ENCODE data around the gene CFAP70. TPM values are rescaled to one million over a fixed set of nuclear protein-coding genes. Genes with fewer than 3 reads are reported as not detected.

CFAP70 gene
- total RNA-seq, 1 experiment from 2014 or later = 1.2 TPM

DNA sequence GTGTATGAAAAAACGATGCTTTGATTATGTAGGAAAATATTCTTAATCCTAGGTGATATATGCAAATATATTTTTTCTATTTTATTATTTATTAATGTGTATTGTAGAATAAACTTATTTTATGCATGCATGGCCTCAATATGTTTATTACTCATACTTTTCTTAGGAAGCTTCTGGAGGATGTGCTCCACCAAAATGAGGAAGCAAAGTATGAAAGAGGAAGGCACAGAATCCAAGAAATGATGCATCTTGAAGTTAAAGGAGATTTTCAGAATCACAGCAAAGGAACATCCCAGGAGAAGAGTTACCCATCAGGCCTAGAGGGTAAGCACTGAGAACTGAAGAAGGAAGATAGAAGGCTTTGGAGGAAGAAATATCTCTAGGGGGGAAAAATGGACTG, 71.2 kb downstream of the CFAP70 start:
- Mint-ChIP-seq H3K36me3 (ENCODE audit: insufficient read depth, unreplicated experiment) (no peaks in the 10 kb centered on the region), H3K27me3 (ENCODE audit: unreplicated experiment) (no peaks in the 10 kb centered on the region), H3K4me1 (ENCODE audit: low read depth, unreplicated experiment) (no peaks in the 10 kb centered on the region), H3K27ac (ENCODE audit: unreplicated experiment) (no peak overlapping the region), H3K9me3 (ENCODE audit: low read depth, unreplicated experiment) (peaks cover 4% of the 10 kb centered on the region), H3K4me3 (ENCODE audit: low read depth, unreplicated experiment) (no peak overlapping the region)
- CTCF ChIA-PET = no interaction called here
- no TSS peak for BruUV-seq (replicated peaks)
- no peak for DNase-seq
- intact Hi-C loops (cut with micrococcal nuclease; ENCODE audit: unreplicated experiment) = loop anchor here (2.0 kb wide), 1 partner anchor 21 kb away; no protein-coding TSS in a partner anchor
- TF ChIP-seq, protein P1, sequence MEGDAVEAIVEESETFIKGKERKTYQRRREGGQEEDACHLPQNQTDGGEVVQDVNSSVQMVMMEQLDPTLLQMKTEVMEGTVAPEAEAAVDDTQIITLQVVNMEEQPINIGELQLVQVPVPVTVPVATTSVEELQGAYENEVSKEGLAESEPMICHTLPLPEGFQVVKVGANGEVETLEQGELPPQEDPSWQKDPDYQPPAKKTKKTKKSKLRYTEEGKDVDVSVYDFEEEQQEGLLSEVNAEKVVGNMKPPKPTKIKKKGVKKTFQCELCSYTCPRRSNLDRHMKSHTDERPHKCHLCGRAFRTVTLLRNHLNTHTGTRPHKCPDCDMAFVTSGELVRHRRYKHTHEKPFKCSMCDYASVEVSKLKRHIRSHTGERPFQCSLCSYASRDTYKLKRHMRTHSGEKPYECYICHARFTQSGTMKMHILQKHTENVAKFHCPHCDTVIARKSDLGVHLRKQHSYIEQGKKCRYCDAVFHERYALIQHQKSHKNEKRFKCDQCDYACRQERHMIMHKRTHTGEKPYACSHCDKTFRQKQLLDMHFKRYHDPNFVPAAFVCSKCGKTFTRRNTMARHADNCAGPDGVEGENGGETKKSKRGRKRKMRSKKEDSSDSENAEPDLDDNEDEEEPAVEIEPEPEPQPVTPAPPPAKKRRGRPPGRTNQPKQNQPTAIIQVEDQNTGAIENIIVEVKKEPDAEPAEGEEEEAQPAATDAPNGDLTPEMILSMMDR (IDR thresholded peaks at IDR 0.05; ENCODE audit: unreplicated experiment) = no peak

DNA sequence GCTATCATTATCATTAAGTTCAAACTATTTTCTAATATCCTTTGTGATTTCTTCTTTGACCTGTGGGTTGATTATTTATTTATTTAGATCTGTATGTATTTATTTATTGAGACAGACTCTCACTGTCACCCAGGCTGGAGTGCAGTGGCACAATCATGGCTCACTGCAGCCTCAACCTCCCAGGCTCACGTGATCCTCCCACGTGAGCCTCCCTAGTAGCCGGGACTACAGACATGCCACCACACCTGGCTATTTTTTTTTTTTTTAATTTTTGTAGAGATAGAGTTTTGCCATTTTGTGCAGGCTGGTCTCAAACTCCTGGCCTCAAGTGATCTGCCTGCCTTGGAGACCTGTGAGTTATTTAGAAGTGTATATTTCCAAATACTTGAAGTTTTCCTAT, 77.6 kb downstream of the CFAP70 start:
- Mint-ChIP-seq H3K4me3 (ENCODE audit: low read depth, unreplicated experiment) (no peak overlapping the region), H3K36me3 (ENCODE audit: insufficient read depth, unreplicated experiment) (no peaks in the 10 kb centered on the region), H3K4me1 (ENCODE audit: low read depth, unreplicated experiment) (no peaks in the 10 kb centered on the region), H3K9me3 (ENCODE audit: low read depth, unreplicated experiment) (no peaks in the 10 kb centered on the region), H3K27me3 (ENCODE audit: unreplicated experiment) (no peaks in the 10 kb centered on the region), H3K27ac (ENCODE audit: unreplicated experiment) (no peak overlapping the region)
- DNase-seq = no peak
- CTCF ChIA-PET = no interaction called here
- no TSS peak for BruUV-seq (replicated peaks)
- TF ChIP-seq, protein P1 (IDR thresholded peaks at IDR 0.05; ENCODE audit: unreplicated experiment) = no peak
- intact Hi-C loops (cut with micrococcal nuclease; ENCODE audit: unreplicated experiment) = no loop called here

DNA sequence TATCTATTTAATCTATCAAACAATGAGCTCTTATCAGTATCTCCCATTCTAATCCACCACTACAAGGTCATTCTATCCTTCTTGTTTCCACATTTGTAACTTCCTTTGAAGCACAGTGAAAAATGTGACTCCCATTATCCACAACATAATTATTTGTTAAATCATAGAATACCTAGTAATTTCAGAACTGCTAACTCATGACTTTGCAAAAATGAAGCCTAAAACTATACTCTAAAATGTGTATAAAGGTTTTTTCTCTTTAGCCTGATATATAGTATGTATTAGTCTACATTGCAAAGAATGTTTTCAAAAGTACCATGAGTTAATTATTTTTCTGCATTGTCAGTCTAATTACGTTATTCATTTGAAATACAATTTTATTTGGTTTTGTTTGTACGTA, 94.2 kb downstream of the CFAP70 start:
- peaks cover 24% of the 10 kb centered on the region for H3K4me1 Mint-ChIP-seq (ENCODE audit: low read depth, unreplicated experiment)
- BruUV-seq (replicated peaks) = no TSS peak
- H3K4me3 Mint-ChIP-seq (ENCODE audit: low read depth, unreplicated experiment) = no peak overlapping the region
- peaks cover 7% of the 10 kb centered on the region for H3K36me3 Mint-ChIP-seq (ENCODE audit: insufficient read depth, unreplicated experiment)
- TF ChIP-seq, protein P1 (IDR thresholded peaks at IDR 0.05; ENCODE audit: unreplicated experiment) = no peak
- no peak for DNase-seq
- peaks cover 3% of the 10 kb centered on the region for H3K9me3 Mint-ChIP-seq (ENCODE audit: low read depth, unreplicated experiment)
- peaks cover 3% of the 10 kb centered on the region for H3K27me3 Mint-ChIP-seq (ENCODE audit: unreplicated experiment)
- CTCF ChIA-PET = interaction anchor here (0.5 to 1.4 kb wide), 6 partner anchors 11 to 381 kb away, joined by 3 to 7 read pairs (median 4); partner anchors contain the start of genes CFAP70 and DNAJC9
- H3K27ac Mint-ChIP-seq (ENCODE audit: unreplicated experiment) = no peak overlapping the region
- intact Hi-C loops (cut with micrococcal nuclease; ENCODE audit: unreplicated experiment) = loop anchor here (2.0 kb wide), 1 partner anchor 380 kb away; no protein-coding TSS in a partner anchor

DNA sequence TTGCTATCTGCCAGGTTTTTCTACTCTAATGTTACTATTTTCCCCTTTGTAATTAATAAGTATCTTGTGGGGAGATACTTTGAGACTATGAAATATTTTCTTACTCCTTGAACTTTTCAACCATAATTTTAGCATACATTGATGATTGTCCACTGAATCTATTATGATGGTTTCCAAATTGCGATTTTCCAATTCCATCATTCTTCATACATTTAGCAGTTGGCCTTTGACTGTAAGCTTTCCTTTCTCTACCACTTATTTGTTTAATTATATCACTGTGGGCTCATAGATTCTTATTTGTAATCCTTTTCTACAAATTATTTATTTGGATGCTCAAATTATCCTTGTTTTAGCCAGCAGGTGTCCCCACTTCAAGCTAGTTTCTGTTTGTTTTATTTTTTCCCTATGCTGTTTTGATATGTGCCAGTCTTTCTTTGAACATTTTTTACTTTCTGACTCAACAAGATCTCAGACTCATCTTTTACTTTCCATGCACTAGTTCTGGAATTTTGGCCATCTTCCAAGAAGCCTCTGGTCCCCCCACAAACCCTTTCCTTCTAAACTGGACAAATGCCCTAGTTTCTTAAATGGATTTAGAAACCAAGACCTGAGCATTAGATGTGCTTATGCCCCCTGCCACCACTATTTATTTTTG, 94.8 kb downstream of the CFAP70 start:
- H3K9me3 Mint-ChIP-seq (ENCODE audit: low read depth, unreplicated experiment) = peaks cover 3% of the 10 kb centered on the region
- TF ChIP-seq, protein P1 (IDR thresholded peaks at IDR 0.05; ENCODE audit: unreplicated experiment) = peak; percentile 56
- BruUV-seq (replicated peaks) = no TSS peak
- intact Hi-C loops (cut with micrococcal nuclease; ENCODE audit: unreplicated experiment) = loop anchor here (2.0 kb wide), 1 partner anchor 381 kb away; no protein-coding TSS in a partner anchor
- DNase-seq = no peak
- CTCF ChIA-PET = interaction anchor here (0.5 to 1.4 kb wide), 7 partner anchors 11 to 382 kb away, joined by 3 to 7 read pairs (median 4); partner anchors contain the start of genes CFAP70 and DNAJC9
- no peaks in the 10 kb centered on the region for H3K27me3 Mint-ChIP-seq (ENCODE audit: unreplicated experiment)
- no peak overlapping the region for H3K4me3 Mint-ChIP-seq (ENCODE audit: low read depth, unreplicated experiment)
- peaks cover 24% of the 10 kb centered on the region for H3K4me1 Mint-ChIP-seq (ENCODE audit: low read depth, unreplicated experiment)
- H3K27ac Mint-ChIP-seq (ENCODE audit: unreplicated experiment) = peak overlapping the region; percentile 29
- peaks cover 7% of the 10 kb centered on the region for H3K36me3 Mint-ChIP-seq (ENCODE audit: insufficient read depth, unreplicated experiment)

Data from Calu3 (cell line).